C4-2B (cell line): ENCODE data around the gene FOXN3.

Experiments
- ZFX ChIP-seq: fragments of 450-650 bp; IDR thresholded peaks from 2 replicates; pipeline ENCODE4 v1.6.1; 2017
- TF ChIP-seq, protein P1 (sequence below): fragments of 450-650 bp; conservative IDR thresholded peaks from 2 replicates; pipeline ENCODE4 v1.5.1; 2017; ENCODE audit warnings: mild to moderate bottlenecking

DNA sequence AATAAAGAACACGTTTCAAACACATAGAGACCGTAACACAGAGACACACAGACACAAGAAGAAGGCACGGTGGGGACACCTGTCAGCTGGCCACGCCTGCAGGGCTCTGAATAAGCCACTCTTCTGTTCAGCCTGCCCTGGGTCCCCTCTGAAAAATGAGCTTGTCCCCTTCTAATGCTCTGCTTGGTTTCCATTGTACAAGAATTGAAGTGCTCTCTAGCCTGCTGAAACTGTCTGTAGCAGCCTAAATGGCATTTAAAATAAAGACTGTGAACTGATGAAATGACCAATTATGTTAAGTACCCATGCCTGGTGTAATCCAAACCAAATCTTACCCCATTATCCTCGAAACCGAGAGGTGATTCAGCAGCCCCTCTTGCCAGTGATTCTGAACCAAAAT is 139.8 kb downstream of the FOXN3 start:
- TF ChIP-seq, protein P1, sequence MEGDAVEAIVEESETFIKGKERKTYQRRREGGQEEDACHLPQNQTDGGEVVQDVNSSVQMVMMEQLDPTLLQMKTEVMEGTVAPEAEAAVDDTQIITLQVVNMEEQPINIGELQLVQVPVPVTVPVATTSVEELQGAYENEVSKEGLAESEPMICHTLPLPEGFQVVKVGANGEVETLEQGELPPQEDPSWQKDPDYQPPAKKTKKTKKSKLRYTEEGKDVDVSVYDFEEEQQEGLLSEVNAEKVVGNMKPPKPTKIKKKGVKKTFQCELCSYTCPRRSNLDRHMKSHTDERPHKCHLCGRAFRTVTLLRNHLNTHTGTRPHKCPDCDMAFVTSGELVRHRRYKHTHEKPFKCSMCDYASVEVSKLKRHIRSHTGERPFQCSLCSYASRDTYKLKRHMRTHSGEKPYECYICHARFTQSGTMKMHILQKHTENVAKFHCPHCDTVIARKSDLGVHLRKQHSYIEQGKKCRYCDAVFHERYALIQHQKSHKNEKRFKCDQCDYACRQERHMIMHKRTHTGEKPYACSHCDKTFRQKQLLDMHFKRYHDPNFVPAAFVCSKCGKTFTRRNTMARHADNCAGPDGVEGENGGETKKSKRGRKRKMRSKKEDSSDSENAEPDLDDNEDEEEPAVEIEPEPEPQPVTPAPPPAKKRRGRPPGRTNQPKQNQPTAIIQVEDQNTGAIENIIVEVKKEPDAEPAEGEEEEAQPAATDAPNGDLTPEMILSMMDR: no peak
- TF ChIP-seq ZFX: no peak
